ENCODE results near the gene BAHCC1. TPM values are rescaled to one million over a fixed set of nuclear protein-coding genes. Genes with fewer than 3 reads are reported as not detected.

Gene BAHCC1
- total and polyA plus RNA-seq, 2 of the 8 experiments (the other 6 are each of a cell fraction or from before 2014, with no cell fraction given): 0.26 to 0.58 TPM

DNA sequence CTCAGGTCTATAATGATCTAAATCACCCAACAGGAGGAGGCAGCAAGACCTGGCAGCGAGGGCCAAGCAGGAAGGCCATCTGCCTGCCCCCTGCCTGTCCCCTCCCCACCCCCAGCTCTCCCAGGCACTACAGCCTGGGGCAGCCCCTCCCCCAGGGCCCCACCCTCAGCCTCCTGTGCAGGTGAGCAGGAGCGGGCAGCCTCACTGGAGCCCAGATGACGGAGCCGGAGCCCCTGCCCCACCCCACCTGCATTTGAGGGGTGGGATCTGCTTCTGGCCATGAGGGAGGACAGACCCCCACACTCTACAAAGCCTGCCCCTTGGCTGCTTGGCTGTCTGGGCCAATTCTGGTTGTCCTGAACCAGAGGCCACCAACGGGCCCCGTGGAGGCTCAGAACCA lies 12.4 kb upstream of the BAHCC1 start:
- H2BK5ac ChIP-seq (ENCODE audit: low read depth, low read length): no peak overlapping the region
- ChIA-PET CTCF (ENCODE audit: partially characterized antibody) (interaction anchor here (1.1 to 1.8 kb wide), 3 partner anchors 9 to 61 kb away, joined by 3 to 8 read pairs (median 3); no protein-coding TSS in a partner anchor), POLR2A (ENCODE audit: partially characterized antibody) (no interaction called here)
- H4K91ac ChIP-seq (replicated peaks; ENCODE audit: insufficient read length, low read length): no peak overlapping the region
- no peaks in the 10 kb centered on the region; a peak in 1 of 8 replicates for H3K36me3 ChIP-seq (ENCODE audit: control insufficient read depth in 2 of 4, insufficient read depth in 4 of 4, low read length in 3 of 4)
- H4K20me1 ChIP-seq (replicated peaks in 1 of 2; ENCODE audit: control insufficient read depth in 1 of 2, insufficient read depth in 2 of 2, low read length in 2 of 2): peaks cover 4 to 8% of the 10 kb centered on the region in 2 experiments
- FAIRE-seq (no peak), DNase-seq (ENCODE audit: low read depth in 1 of 2, low spot score in 2 of 2) (no peak)
- H3K79me2 ChIP-seq (ENCODE audit: control insufficient read depth in 1 of 2, insufficient read depth in 2 of 2, low read length in 2 of 2): no peaks in the 10 kb centered on the region
- no peak overlapping the region for H3K56ac ChIP-seq (replicated peaks; ENCODE audit: insufficient read length, low read depth, low read length)
- 93% methylated on average over 5 of the region's 6 CpGs; no CpG with 5 or more reads in 1 of the 2 experiments for WGBS, 2 experiments (ENCODE audit: extremely low coverage in 1 of 2, insufficient coverage in 1 of 2, insufficient read length in 1 of 2, insufficient replicate concordance in 2 of 2, low coverage in 1 of 2, low lambda C conversion rate in 2 of 2, missing lambda C conversion rate in 1 of 2)
- no peaks in the 10 kb centered on the region for H3K79me1 ChIP-seq (ENCODE audit: low read depth, low read length)
- H2AK5ac ChIP-seq (ENCODE audit: low read depth, low read length): no peak overlapping the region
- H3K9me3 ChIP-seq (ENCODE audit: insufficient read depth in 2 of 2, low read depth in 1 of 2, low read length in 1 of 2): no peaks in the 10 kb centered on the region
- H4K5ac ChIP-seq (ENCODE audit: insufficient read length, low read depth, low read length): no peak overlapping the region
- no peak overlapping the region for H3K4me3 ChIP-seq (ENCODE audit: extremely low read depth in 1 of 4, insufficient read depth in 2 of 4, low read depth in 3 of 4, low read length in 4 of 4)
- no peak overlapping the region for H2BK120ac ChIP-seq (replicated peaks; ENCODE audit: low read depth, low read length)
- H3K4me1 ChIP-seq (replicated peaks in 1 of 4; ENCODE audit: control insufficient read depth in 3 of 4, insufficient read depth in 4 of 4, low read length in 3 of 4): peaks cover 0 to 9% (median 2%) of the 10 kb centered on the region in 4 experiments; a peak in 5 of 7 replicates
- no peak overlapping the region for H3K23ac ChIP-seq (ENCODE audit: insufficient read length)
- no peak overlapping the region for H2BK15ac ChIP-seq (ENCODE audit: low read length)
- no peak overlapping the region for H2BK12ac ChIP-seq (ENCODE audit: low read depth, low read length)
- H3K4ac ChIP-seq (replicated peaks; ENCODE audit: insufficient read length, low read depth, low read length): no peak overlapping the region
- no peak overlapping the region for H3K9ac ChIP-seq (replicated peaks in 1 of 4; ENCODE audit: extremely low read depth in 1 of 4, low read depth in 3 of 4, low read length in 3 of 4)
- H4K8ac ChIP-seq (ENCODE audit: extremely low read depth, insufficient read depth, low read length): no peak overlapping the region; the same call in 1 of the 2 replicates
- H2AFZ ChIP-seq (ENCODE audit: low read length): no peak overlapping the region
- no peak overlapping the region for H3K14ac ChIP-seq (ENCODE audit: insufficient read length)
- no peak overlapping the region for H3K27ac ChIP-seq (ENCODE audit: low read depth, low read length)
- no peak overlapping the region for H2BK20ac ChIP-seq (ENCODE audit: low read length)
- H3K27me3 ChIP-seq (replicated peaks in 1 of 4; ENCODE audit: control insufficient read depth in 3 of 4, extremely low read depth in 1 of 4, insufficient read depth in 3 of 4, low read length in 3 of 4): peaks cover 25 to 51% (median 39%) of the 10 kb centered on the region in 4 experiments
- peaks cover 7% of the 10 kb centered on the region; the same call in 1 of the 2 replicates for H3K23me2 ChIP-seq (ENCODE audit: low read depth, low read length)
- H3K4me2 ChIP-seq (ENCODE audit: insufficient read depth in 1 of 2, low read depth in 2 of 2, low read length in 2 of 2): no peak overlapping the region
- no peak overlapping the region for H3K18ac ChIP-seq (ENCODE audit: extremely low read depth, low read length)
- no peak for TF ChIP-seq EP300 (IDR thresholded peaks at IDR 0.05; ENCODE audit: borderline replicate concordance in 1 of 2, low read depth in 2 of 2, low read length in 2 of 2)
- no peak for TF ChIP-seq CBX8 (IDR thresholded peaks at IDR 0.05; ENCODE audit: borderline replicate concordance, low read depth, low read length)
- TF ChIP-seq YY1 (IDR thresholded peaks at IDR 0.05; ENCODE audit: low read depth, low read length): no peak
- TF ChIP-seq TBP (IDR thresholded peaks at IDR 0.05; ENCODE audit: low read depth, low read length): no peak
- no peak for TF ChIP-seq FOSL1 (IDR thresholded peaks at IDR 0.05; ENCODE audit: insufficient read depth, low read depth, low read length)
- no peak for TF ChIP-seq GABPA (IDR thresholded peaks at IDR 0.05; ENCODE audit: borderline replicate concordance, insufficient read depth, low read length)
- no peak for TF ChIP-seq SP2 (IDR thresholded peaks at IDR 0.05; ENCODE audit: low read length)
- TF ChIP-seq SIRT6 (IDR thresholded peaks at IDR 0.05; ENCODE audit: low read length): no peak
- TF ChIP-seq HDAC6 (IDR thresholded peaks at IDR 0.05; ENCODE audit: low read depth, low read length): no peak
- TF ChIP-seq SP4 (IDR thresholded peaks at IDR 0.05; ENCODE audit: low read length): no peak
- TF ChIP-seq KDM1A (IDR thresholded peaks at IDR 0.05; ENCODE audit: borderline replicate concordance, low read length): no peak
- no peak for TF ChIP-seq ASH2L (IDR thresholded peaks at IDR 0.05; ENCODE audit: low read length)
- no peak for TF ChIP-seq CHD1 (IDR thresholded peaks at IDR 0.05; ENCODE audit: low read depth, low read length)
- no peak for TF ChIP-seq SIX5 (IDR thresholded peaks at IDR 0.05; ENCODE audit: low read depth, low read length)
- TF ChIP-seq JUN (IDR thresholded peaks at IDR 0.05; ENCODE audit: low read depth, low read length): no peak

Measured in H1 (cell line).